SK-N-SH (cell line): ENCODE results near the gene TRIM4. TPM values are rescaled to one million over a fixed set of nuclear protein-coding genes. Genes with fewer than 3 reads are reported as not detected.

Experiments
- CTCF ChIA-PET: fragments of 300-600, 350-600 bp; formaldehyde crosslinking; extraction: SDS; loops from one replicate; lab custom pipeline; 2021; lab: Yijun Ruan, JAX
- POLR2A ChIA-PET: fragments of 350-600 bp; sonication (Branson Sonifier 250); formaldehyde crosslinking; extraction: SDS; loops from one replicate; lab custom pipeline; 2020; ENCODE audit warnings: antibody characterized with exemption, inconsistent platforms; lab: Yijun Ruan, JAX
- DNase-seq: peaks from one replicate; pipeline ENCODE4 v3.0.0; 2012
- H2AFZ ChIP-seq: fragments of 200-600 bp; sonication (generic); 2 replicates; pipeline ENCODE4 v1.8.1; 2016; ENCODE audit warnings: antibody characterized with exemption, mild to moderate bottlenecking, low read depth
- H3F3A ChIP-seq: fragments of 200-600 bp; sonication (generic); replicated peaks from 2 replicates; pipeline ENCODE3; 2016; ENCODE audit warnings: antibody characterized with exemption, mild to moderate bottlenecking; ENCODE audit not compliant: insufficient read depth
- H3K27ac ChIP-seq, 2 experiments: fragments of 200-500 bp in 1 of 2; fragments of 200-600 bp in 1 of 2; sonication (Bioruptor generic) in 1 of 2; sonication (generic), shearing (Covaris generic) in 1 of 2; 2 replicates each; pipeline versions ENCODE4 v1.5.1 to v1.6.1; 2014 to 2016; ENCODE audit warnings: low read depth in 2 of 2, inconsistent platforms in 1 of 2, low read length in 1 of 2, mild to moderate bottlenecking in 1 of 2, mixed read lengths in 1 of 2
- H3K27me3 ChIP-seq: fragments of 200-600 bp; sonication (generic), shearing (Covaris generic); 2 replicates; pipeline ENCODE4 v1.6.1; 2016; ENCODE audit warnings: mixed run types; ENCODE audit not compliant: insufficient read depth
- H3K36me3 ChIP-seq, 2 experiments: fragments of 200-500 bp in 1 of 2; fragments of 200-600 bp in 1 of 2; sonication (Bioruptor generic) in 1 of 2; sonication (generic) in 1 of 2; replicated peaks in 1 of 2; 2 replicates each; pipeline versions ENCODE3 to v1.5.1; 2014 to 2016; ENCODE audit warnings: low read length in 1 of 2, mild to moderate bottlenecking in 1 of 2; ENCODE audit not compliant: insufficient read depth in 2 of 2, control insufficient read depth in 1 of 2
- H3K4me1 ChIP-seq, 2 experiments: fragments of 200-500 bp in 1 of 2; fragments of 200-600 bp in 1 of 2; sonication (Bioruptor generic) in 1 of 2; sonication (generic), shearing (Covaris generic) in 1 of 2; 2 replicates each; pipeline versions ENCODE4 v1.5.1 to v1.6.1; 2014 to 2016; ENCODE audit warnings: low read depth in 1 of 2, low read length in 1 of 2, mixed run types in 1 of 2; ENCODE audit not compliant: insufficient read depth in 2 of 2, control insufficient read depth in 1 of 2
- H3K4me2 ChIP-seq: fragments of 200-600 bp; sonication (generic), shearing (Covaris generic); 2 replicates; pipeline ENCODE4 v1.6.1; 2017; ENCODE audit warnings: mixed run types
- H3K4me3 ChIP-seq, 2 experiments: fragments of 200-500 bp in 1 of 2; fragments of 200-600 bp in 1 of 2; sonication (Bioruptor generic) in 1 of 2; sonication (generic), shearing (Covaris generic) in 1 of 2; 2 replicates each; pipeline versions ENCODE4 v1.5.1 to v1.8.1; 2014 to 2016; ENCODE audit warnings: low read depth in 2 of 2, inconsistent platforms in 1 of 2, low read length in 1 of 2, mild to moderate bottlenecking in 1 of 2, mixed read lengths in 1 of 2, moderate library complexity in 1 of 2
- H3K79me2 ChIP-seq: fragments of 200-600 bp; sonication (generic); 2 replicates; pipeline ENCODE4 v1.8.1; 2017; ENCODE audit warnings: mild to moderate bottlenecking; ENCODE audit not compliant: insufficient read depth
- H3K9ac ChIP-seq: fragments of 200-600 bp; sonication (generic); 2 replicates; pipeline ENCODE4 v1.6.1; 2017; ENCODE audit warnings: mixed run types
- H3K9me2 ChIP-seq: fragments of 200-600 bp; sonication (generic); 2 replicates; pipeline ENCODE4 v1.6.1; 2017; ENCODE audit warnings: mixed run types
- H3K9me3 ChIP-seq: fragments of 200-600 bp; sonication (generic); 2 replicates; pipeline ENCODE4 v1.6.1; 2017; ENCODE audit warnings: mixed run types, mild to moderate bottlenecking, moderate library complexity
- H4K20me1 ChIP-seq: fragments of 200-600 bp; sonication (generic); 2 replicates; pipeline ENCODE4 v1.6.1; 2017; ENCODE audit warnings: mild to moderate bottlenecking, mixed run types; ENCODE audit not compliant: insufficient read depth
- ELF1 ChIP-seq: IDR thresholded peaks from 2 replicates; pipeline ENCODE4 v1.4.0; 2012
- EZH2phosphoT487 ChIP-seq: fragments of 200-600 bp; sonication (generic); IDR thresholded peaks from 2 replicates; pipeline ENCODE4 v1.6.1; 2017; ENCODE audit warnings: low read depth, mixed run types, mild to moderate bottlenecking, antibody characterized with exemption, moderate library complexity, borderline replicate concordance
- FOSL2 ChIP-seq: IDR thresholded peaks from 2 replicates; pipeline ENCODE4 v1.4.0; 2012; ENCODE audit warnings: low read depth, mild to moderate bottlenecking, moderate library complexity, borderline replicate concordance
- FOXM1 ChIP-seq: IDR thresholded peaks from 2 replicates; pipeline ENCODE4 v1.4.0; 2012; ENCODE audit warnings: low read depth, mild to moderate bottlenecking
- GABPA ChIP-seq: IDR thresholded peaks from 2 replicates; pipeline ENCODE4 v1.4.0; 2012; ENCODE audit warnings: low read depth, mild to moderate bottlenecking
- GATA2 ChIP-seq: sonication (generic); formaldehyde crosslinking; IDR thresholded peaks from 2 replicates; pipeline ENCODE4 v1.5.0; 2020; ENCODE audit warnings: mild to moderate bottlenecking, missing genetic modification reagents
- JUND ChIP-seq: IDR thresholded peaks from 2 replicates; pipeline ENCODE4 v1.4.0; 2012
- MAX ChIP-seq: IDR thresholded peaks from 2 replicates; pipeline ENCODE4 v1.4.0; 2012; ENCODE audit warnings: low read depth
- MXI1 ChIP-seq: IDR thresholded peaks from 2 replicates; pipeline ENCODE4 v1.6.1; 2012; ENCODE audit warnings: mild to moderate bottlenecking, low read depth, low read length, improper control_type of control experiment
- NRF1 ChIP-seq: IDR thresholded peaks from 2 replicates; pipeline ENCODE4 v1.6.1; 2012; ENCODE audit warnings: low read depth, mild to moderate bottlenecking, low read length
- POLR2AphosphoS5 ChIP-seq: IDR thresholded peaks from 2 replicates; pipeline ENCODE4 v1.6.1; 2012; ENCODE audit warnings: low read depth, low read length
- RCOR1 ChIP-seq: fragments of 150-350 bp; IDR thresholded peaks from 2 replicates; pipeline ENCODE4 v1.6.1; 2017; ENCODE audit warnings: antibody characterized with exemption, low read length
- SMC3 ChIP-seq: IDR thresholded peaks from 2 replicates; pipeline ENCODE4 v1.6.1; 2012; ENCODE audit warnings: low read depth, low read length, improper control_type of control experiment
- TAF1 ChIP-seq: IDR thresholded peaks from 2 replicates; pipeline ENCODE4 v1.6.1; 2012; ENCODE audit warnings: low read depth, mild to moderate bottlenecking, low read length, moderate library complexity, borderline replicate concordance
- USF1 ChIP-seq: IDR thresholded peaks from 2 replicates; pipeline ENCODE4 v1.4.0; 2012; ENCODE audit warnings: low read depth, borderline replicate concordance
- WGBS: methylation state at CpG from one replicate; pipeline ENCODE4 v1.1.6; 2017; ENCODE audit warnings: low lambda C conversion rate; 5-methylcytosine and 5-hydroxymethylcytosine counted together
- polyA plus RNA-seq, 3 experiments: library from polyadenylated mRNA; depleted of rRNA; stranded (reverse); fragments of >200 nt; gene quantifications; 2 replicates each; pipeline ENCODE4 v1.2.3, GENCODE V29; 2012
- TF ChIP-seq, protein P1 (sequence below): fragments of 200-600 bp; sonication (generic); IDR thresholded peaks from 2 replicates; pipeline ENCODE4 v1.6.1; 2017; ENCODE audit warnings: antibody characterized with exemption, mild to moderate bottlenecking, moderate library complexity
- TF ChIP-seq, protein P2 (sequence below): fragments of 150-350 bp; IDR thresholded peaks from 2 replicates; pipeline ENCODE4 v1.6.1; 2016; ENCODE audit warnings: mild to moderate bottlenecking, low read depth, low read length

Gene TRIM4
- 6.6 and 7.6 TPM in 2 replicates for polyA plus RNA-seq (2012; rRNA removed)
- polyA plus RNA-seq (2012; cell fraction: cytosol; rRNA removed), result 8.9 and 9.6 TPM in 2 replicates
- polyA plus RNA-seq (2012; cell fraction: nucleus; rRNA removed), result 6.8 and 8.8 TPM in 2 replicates

DNA sequence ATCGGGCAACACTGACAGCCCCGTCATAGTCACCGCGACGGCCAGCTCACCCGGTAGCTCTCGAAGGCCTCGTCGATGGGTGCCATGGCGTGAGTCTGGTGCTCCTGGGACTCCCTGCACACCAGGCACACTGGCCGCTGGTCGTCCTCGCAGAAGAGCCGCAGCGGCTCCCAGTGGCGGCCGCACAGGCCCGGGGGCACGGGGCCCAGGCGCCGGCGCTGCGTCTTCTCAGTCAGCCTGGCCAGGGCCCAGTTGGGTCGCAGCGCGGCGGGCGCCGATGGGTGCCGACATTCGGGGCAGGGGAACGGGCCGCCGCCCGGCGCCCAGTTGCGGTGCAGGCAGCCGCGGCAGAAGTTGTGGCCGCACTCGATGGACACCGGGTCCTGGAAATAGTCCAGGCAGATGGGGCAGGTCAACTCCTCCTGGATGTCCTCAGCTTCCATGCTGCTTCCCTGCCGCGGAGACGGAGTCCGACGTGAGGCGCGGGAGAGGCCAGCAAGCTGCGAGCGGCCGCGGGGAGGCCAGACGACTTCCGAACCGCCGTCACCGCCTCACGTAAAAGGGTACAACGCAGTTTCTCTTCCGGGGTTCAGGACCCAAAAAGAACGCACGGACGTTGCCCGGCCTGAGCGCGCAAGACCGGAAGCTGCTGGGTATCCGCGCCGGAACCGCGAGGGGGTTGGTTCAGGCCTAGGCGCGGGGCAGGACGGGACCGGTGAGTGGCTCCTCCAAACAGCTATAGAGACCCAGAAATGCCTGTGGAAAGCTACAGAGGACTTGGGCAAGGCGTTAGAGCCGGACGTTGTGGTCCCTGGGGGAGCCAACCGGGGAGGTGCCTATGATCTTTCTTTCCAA is at the start of gene TRIM4:
Gene TRIM4 (minus strand): TSS at position 572 of the 855 bp plus-strand sequence. CDS start 129 bp downstream, at position 443.
- H2AFZ ChIP-seq, result peak within 1 kb of the TSS; percentile 80
- peak within 1 kb of the TSS; percentile 59 to 64 for H3K4me3 ChIP-seq
- H3K4me2 ChIP-seq, result peak within 1 kb of the TSS; percentile 61
- ChIA-PET POLR2A (interaction anchor here (0.6 to 1.2 kb wide), 3 partner anchors 11 to 303 kb away, joined by 3 to 5 read pairs (median 3); partner anchors contain the start of gene ZSCAN25), CTCF (interaction anchor here (0.8 to 6.3 kb wide), 12 partner anchors 10 to 394 kb away, joined by 3 to 30 read pairs (median 4); partner anchors contain the start of genes GJC3 and ZNF3)
- H3K9ac ChIP-seq, result peak within 1 kb of the TSS; percentile 65
- TF ChIP-seq MAX, result peak; percentile 65
- TF ChIP-seq FOXM1, result no peak
- TF ChIP-seq ELF1, result peak; percentile 77
- 0 out of 2 replicates have a peak, but pooled peaks have one; percentile 34 for TF ChIP-seq POLR2AphosphoS5
- peak; percentile 6; the same call in 1 of the 2 replicates for TF ChIP-seq MXI1
- TF ChIP-seq EZH2phosphoT487, result no peak
- peak; percentile 35; the same call in 1 of the 2 replicates for TF ChIP-seq NRF1
- TF ChIP-seq GABPA, result peak; percentile 86
- TF ChIP-seq, protein P1, sequence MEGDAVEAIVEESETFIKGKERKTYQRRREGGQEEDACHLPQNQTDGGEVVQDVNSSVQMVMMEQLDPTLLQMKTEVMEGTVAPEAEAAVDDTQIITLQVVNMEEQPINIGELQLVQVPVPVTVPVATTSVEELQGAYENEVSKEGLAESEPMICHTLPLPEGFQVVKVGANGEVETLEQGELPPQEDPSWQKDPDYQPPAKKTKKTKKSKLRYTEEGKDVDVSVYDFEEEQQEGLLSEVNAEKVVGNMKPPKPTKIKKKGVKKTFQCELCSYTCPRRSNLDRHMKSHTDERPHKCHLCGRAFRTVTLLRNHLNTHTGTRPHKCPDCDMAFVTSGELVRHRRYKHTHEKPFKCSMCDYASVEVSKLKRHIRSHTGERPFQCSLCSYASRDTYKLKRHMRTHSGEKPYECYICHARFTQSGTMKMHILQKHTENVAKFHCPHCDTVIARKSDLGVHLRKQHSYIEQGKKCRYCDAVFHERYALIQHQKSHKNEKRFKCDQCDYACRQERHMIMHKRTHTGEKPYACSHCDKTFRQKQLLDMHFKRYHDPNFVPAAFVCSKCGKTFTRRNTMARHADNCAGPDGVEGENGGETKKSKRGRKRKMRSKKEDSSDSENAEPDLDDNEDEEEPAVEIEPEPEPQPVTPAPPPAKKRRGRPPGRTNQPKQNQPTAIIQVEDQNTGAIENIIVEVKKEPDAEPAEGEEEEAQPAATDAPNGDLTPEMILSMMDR, result peak; percentile 20; the same call in 1 of the 2 replicates
- peak; percentile 62 for TF ChIP-seq TAF1
- TF ChIP-seq SMC3, result no peak
- TF ChIP-seq, all 33 proteins: peak for 8
- peak within 1 kb of the TSS; percentile 62 to 64 for H3K27ac ChIP-seq
- DNase-seq, result peak; percentile 87
- peaks cover 11% of the 10 kb centered on the region; the same call in 1 of the 2 replicates for H3K9me3 ChIP-seq
- peaks cover 19% of the 10 kb centered on the region; the same call in 1 of the 2 replicates for H3K27me3 ChIP-seq
- 21% methylated on average over 56 of the region's 81 CpGs for WGBS
- no peaks in the 10 kb centered on the region for H3K36me3 ChIP-seq
- H3K9me2 ChIP-seq, result no peaks in the 10 kb centered on the region
- H3F3A ChIP-seq, result no peaks in the 10 kb centered on the region
- H3K4me1 ChIP-seq, result no peaks in the 10 kb centered on the region; a peak in 1 of 4 replicates
- H3K79me2 ChIP-seq, result peaks cover 34% of the 10 kb centered on the region
- H4K20me1 ChIP-seq, result no peaks in the 10 kb centered on the region

DNA sequence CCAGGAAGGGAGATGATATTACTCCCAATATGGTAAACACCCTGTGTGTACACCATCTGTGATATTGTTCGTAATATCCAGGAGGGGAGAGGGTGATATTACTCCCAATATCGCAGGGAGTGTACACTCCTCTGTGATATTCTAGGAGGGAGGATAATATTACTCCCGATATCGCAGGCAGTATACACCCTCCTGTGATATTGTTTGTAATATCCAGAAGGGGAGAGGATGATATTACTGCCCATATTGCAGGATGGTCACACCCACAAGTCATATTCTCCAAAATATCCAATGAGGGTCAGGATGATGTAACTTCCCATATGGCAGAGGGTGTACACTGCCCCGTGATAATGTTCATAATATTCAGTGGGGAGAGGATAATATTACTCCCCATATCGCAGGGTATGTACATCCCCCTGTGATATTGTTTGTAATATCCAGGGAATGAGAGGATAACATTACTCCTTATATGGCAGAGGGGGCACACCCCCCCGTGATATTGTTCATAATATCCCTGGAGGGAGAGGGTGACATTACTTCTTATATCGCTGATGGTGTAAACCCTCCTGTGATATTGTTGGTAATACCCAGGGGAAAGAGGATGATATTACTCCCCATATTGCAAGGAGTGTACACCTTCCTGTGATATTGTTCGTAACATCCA is 39.4 kb upstream of the TRIM4 start:
- Histone ChIP-seq H3K9me2 (no peaks in the 10 kb centered on the region), H2AFZ (no peak overlapping the region), H4K20me1 (no peaks in the 10 kb centered on the region), H3K27me3 (peaks cover 85% of the 10 kb centered on the region), H3F3A (no peaks in the 10 kb centered on the region), H3K9me3 (no peaks in the 10 kb centered on the region), H3K9ac (no peak overlapping the region), H3K27ac (no peak overlapping the region), H3K4me3 (no peak overlapping the region), H3K79me2 (no peaks in the 10 kb centered on the region), H3K36me3 (no peaks in the 10 kb centered on the region), H3K4me2 (no peak overlapping the region), H3K4me1 (no peaks in the 10 kb centered on the region)
- WGBS, result 31% methylated on average over 9 of the region's 9 CpGs
- DNase-seq, result no peak
- CTCF ChIA-PET, result no interaction called here
- POLR2A ChIA-PET, result no interaction called here
- TF ChIP-seq FOSL2 (no peak), JUND (no peak), NRF1 (no peak), RCOR1 (no peak), MXI1 (no peak), USF1 (no peak), GATA2 (CRISPR knock-in tag) (no peak)
- TF ChIP-seq, protein P2, sequence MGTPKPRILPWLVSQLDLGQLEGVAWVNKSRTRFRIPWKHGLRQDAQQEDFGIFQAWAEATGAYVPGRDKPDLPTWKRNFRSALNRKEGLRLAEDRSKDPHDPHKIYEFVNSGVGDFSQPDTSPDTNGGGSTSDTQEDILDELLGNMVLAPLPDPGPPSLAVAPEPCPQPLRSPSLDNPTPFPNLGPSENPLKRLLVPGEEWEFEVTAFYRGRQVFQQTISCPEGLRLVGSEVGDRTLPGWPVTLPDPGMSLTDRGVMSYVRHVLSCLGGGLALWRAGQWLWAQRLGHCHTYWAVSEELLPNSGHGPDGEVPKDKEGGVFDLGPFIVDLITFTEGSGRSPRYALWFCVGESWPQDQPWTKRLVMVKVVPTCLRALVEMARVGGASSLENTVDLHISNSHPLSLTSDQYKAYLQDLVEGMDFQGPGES, result no peak
